HG03460 (cell line): ENCODE data around the gene HOXA13.

Experiments
- ATAC-seq: cut with Tn5 transposase; IDR thresholded peaks from one replicate; pipeline ENCODE4 v1.9.1; 2021; ENCODE audit not compliant: unreplicated experiment

HOXA13 gene

DNA sequence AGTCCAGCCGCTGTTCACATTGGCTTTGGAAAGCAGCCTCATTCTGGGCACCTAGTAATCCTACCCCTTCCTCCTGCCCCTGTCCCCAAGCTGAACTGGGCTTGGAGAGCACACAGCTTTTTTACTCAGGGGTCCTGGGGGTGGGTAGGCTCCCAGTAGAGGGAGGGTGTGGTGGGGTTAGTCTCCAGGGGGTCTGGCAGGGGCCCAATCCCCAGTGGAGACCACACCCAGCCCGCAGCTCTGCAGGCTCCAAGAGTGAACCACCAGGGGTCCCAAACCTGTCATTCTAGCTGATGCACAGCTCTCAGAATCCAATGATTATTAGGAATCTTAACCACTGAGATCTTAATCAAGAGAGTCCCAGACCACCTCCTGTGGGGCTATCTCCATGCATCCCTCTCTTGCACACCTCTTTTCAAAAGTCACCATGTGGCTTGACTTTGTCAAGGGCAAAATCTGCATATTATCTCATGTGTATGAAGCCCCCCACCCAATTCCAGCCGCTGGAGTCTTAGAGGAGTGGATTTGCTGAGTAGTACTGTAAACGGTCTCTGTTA lies 17.5 kb downstream of the HOXA13 start:
- ATAC-seq = no peak

DNA sequence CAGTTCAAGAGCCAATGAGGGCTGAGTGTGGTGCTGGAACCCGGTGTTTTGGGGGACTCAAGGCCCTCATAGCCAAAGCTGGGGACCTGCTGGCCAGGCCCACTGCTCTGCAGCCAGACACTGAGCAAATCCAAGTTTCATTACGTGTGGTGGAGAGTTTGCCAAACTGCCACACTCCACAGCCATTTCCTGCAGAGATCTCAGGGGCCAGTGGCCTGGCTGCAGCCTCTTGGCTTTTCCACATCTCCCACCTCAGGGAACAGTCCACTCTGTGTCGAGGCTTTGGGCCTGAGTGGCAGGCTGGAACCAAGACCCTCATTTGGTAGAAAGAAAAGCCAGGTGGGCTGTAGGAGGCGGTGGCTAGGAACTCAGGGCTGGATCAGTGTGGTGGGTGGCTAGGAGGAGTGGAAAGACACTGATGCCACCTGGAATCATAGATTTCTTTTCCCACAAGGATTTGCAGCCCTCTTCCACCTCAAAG lies 18.1 kb downstream of the HOXA13 start:
- no peak for ATAC-seq

DNA sequence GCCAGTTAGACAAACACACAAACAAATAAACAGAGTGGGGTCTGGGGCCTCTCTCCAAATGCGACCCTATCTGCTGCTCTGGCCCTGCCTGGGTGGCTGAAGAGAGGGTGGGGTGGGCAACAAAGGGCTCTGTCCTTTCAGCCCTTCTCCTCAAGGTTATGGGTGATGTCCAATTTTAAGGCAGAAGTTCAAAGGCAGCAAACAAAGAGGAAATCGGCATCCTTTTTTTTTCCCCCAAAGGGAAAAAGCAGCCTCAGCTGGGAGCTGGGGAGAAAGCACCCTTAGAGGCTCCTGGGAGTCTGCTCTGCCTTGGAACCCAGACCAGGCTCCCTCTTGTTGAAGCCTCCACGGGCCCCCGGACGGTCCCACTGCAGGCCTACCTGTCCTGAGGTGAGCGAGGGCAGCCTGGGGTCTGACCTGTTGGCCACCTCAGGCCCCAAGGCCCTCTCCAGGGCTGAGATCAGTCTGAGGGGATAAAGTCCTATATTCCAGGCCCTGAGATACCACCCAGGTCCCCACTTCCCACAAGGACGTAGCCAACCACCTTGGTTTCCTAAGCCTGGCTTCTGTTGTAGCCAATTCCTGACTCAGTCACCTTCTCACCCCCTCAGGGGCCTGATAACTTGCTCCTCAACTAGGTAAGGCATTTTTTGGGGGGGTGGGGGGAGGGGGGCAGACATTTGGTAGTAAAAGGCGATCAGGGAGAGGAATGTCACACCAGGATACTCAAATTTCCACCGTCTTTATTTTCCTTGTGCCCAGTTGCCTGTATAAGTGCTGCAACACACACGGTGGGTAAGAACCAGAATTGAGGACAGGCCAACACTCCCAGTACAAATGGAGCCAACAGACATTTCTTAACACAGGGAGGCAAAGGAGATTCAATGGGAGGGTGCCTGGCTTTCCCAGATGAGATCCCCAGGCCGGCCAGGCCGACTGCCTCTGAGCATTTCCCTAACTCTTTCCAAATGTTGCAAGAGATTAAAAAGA lies 19.2 kb downstream of the HOXA13 start:
- no peak for ATAC-seq

DNA sequence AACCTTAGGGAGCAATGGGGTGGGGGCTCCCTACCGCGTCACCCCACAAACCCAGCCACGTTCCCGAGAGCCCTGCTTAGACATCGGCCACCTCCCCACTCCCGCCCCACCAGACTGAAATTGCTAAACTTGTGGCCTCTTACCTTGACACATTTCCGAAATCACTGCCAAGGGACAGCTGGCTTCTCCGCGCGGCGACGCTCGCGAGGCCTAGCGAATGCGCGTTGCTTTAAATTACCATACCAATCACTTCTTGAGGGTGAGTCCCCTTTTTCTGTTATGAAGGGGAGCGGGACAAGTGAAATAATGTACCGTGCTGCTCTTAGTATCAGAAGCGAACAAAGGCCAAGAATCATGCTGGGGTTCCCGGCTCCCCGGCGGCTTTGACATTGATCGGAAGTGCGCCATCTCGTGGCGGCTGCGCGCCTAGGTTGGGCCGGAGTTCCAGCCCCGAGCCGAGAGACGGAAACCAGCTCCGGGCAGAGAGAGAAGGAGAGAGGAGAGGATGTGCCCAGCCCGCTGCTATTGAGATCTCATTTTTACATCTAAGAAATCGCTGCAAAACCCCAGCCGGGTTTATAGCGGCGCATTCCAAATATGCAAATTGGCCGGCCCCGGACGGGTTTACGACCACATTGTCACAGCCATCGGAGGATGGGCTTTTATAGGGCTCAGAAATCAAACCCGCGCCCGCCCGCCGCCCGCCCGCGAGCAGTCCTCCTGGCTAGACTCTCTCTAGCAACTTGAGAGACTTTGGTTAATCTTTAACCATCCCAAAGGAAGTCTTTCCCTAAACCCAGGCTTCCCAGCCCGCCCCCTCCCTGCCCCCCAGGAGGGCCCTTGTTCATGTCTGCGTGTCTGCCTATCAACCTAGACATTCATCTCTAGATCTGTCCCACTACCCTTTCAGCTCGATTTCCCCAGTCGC lies 20.1 kb downstream of the HOXA13 start:
- no peak for ATAC-seq

DNA sequence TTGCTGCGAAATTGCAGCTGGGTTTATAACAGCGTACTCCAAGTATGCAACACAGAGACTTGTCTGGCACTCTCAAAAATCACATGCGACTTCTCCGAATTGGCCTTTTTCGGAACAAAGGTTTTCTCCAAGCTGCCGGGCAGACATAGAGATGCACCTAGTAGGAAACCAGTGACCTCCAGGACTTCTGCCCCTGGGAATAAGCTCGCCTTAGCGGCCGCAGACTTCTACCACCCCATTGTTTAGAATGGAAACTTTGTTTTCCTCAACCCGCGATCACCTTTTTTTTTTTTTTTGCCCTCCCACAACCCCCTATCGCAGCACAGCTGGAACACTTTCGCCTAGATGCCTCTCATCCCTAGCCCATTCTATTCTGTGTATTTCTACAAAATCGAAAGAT lies 20.9 kb downstream of the HOXA13 start:
- ATAC-seq = no peak

DNA sequence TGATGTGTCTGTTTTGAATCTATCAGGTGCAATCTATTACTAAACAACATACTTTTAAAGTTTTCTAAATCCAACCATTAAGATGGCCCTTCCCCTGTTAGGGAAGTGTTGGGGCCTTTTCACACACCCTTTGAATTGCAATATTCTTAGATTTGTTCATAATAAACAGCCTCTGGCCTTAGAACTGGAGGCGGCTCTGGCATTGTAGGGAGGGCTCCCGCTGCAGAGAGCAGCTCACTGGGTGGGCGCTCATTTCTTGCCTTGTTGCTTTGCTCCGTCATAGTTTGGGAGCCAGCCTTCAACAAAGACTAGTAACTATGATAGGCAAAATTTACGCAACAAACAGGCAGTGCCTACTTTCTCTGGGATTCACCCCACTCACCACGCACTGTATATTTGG lies 21.5 kb downstream of the HOXA13 start:
- ATAC-seq = no peak

DNA sequence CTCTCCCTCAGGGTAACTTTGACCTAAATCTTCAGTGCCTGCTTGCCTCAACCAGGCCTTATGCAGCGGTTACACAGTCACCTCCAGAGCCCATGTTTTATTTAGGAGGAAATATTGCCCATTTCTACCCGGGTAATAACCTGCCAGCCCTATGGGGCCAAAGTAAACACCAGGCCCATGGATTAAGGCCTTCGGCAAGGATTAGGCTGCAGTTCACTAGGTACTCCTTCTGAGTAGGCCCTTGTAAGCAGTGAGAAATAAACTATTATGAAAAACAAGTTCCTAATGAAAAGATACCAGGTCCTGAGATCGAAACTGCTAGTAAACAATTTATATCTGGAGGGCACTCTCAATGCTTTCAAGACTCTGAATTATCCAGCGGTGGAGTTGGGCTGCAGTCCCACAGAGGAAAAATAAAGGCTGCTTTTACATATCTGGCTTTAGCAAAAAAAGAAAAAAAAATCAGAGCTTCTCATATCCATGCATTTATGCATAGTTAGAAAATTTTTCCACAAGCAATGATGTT lies 22.0 kb downstream of the HOXA13 start:
- ATAC-seq = no peak

DNA sequence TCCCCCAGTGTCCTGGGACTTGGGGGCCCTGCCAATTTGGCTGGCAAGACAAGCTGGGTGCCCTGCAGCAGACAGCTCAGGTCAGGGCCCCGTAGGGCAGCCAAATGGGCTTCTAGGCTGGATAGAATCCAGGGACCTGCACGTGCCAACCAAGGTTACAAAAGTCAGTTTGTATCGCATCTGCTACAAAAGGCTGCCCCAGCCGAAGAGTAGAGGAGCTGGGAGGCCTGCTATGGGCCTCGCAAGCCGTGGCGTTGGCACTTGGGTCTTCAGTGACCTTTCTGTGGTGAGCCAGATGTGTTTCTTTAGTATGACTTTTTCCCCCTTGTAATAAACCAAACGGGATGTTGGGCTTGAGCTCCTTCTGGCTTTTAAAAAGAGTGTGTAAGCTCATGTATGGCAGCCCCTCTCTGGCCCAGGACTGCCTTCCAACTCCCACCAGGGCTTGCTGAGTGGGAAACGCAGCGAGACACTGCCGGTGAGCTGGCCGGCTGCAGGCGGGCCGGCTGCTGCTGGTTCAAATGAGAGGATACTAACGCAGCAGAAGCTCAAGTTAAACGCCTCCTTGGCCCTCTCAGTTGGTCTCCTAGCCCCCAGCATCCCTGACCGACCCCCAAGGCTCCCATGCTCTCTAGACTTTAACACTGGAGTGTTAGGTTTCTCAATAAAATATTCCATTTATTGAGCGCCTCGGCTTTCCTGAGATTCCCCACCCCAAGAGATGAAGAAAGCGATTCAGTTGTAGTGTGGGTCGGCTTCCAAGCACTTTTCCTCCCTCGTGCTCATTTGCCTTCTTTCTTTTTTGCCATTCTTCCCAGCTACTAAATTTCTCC lies 22.7 kb downstream of the HOXA13 start:
- ATAC-seq = no peak

DNA sequence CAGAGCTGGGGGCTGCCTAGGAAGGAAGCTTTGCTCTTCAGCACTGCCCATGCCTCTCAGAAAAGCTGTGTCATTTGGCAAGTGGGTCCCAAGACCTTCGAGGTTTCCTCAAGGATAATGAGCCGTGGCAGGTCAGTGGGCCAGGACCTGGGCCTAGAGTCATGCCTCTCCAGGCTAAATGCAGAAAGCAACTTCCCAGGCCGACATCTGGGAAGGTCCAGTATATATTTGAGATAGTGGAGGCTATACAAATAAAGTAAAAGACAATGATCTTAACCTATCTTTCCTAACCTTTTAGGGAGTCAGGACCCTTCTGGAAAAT lies 23.4 kb downstream of the HOXA13 start:
- ATAC-seq = no peak

DNA sequence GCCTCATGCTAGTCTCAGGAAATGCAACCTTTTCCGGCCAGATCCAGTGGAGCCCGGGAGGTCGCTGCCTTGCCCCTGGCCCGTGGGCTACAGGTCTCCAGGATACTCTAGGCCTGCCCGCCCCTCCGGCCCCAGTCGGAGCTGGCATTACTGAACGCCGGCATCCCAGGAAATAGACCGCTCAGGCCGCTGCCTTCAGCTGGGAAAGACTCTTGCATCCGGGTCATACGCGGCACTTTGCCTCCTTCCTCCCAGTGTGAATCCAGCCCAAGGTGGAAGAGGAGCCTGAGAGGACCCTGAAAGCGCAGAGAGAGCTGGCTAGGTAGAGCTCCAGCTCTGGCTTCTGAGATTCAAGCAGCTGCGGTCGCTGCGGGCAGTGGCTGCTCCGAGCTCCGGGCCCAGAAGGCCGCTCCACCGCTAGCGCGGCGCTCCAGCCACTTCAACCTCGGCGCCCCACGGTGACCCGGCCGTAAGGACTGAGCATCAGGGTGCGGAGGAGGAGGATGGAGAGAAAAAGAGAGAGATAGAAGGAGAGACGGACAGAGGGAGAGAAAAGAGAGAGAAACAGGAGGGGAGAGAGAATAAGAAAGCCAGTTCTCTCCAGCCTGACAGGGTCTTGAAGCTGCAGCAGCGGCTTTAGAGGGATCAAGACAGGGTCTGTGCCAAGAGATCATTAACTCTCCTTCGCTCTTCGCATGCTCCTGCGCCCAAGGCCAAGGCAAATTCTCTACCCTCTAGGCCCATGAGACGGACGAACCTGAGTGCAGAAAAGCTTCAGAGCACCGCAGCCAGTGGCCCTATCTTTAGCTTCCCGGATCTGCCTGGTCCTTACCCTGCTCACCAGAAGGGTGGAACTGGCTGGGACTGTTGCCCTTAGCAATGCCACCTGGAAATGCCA lies 24.0 kb downstream of the HOXA13 start:
- ATAC-seq = no peak

DNA sequence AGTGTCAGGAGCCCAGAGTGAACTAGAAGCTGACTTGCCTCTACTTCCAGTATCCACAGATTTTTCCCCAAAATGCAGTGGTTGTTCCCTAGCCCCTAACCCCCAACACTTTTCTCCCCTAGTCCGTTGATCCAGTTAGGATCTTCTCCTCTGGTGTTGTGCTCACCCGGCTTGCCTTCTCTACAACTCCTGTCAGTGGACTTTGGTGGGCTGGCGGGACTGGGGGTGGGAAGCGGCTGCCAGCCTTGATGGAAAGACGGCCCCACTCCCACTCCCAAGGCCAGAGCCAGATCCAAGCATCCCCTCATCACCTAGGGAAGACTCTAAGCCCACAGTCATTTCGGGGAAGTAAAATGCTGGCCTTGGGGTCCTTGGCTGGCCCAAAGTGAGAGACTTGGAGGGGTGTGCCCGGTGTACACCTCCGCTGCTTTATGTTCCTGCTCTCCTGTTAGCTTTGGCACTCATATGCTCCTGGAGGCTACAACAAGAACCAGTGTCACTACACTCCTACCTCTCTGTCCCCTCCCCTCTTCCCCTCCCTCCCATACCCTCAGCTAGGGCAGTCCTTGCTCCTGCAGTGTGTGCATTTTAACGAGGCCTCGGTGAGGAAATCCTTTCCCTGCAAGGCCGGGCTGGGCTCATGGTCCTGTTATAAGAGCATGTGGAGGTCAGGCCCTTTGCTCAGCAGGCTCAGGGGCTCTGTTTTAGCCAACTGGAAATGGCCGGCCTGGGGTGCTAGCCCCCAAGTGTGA lies 24.8 kb downstream of the HOXA13 start:
- no peak for ATAC-seq

DNA sequence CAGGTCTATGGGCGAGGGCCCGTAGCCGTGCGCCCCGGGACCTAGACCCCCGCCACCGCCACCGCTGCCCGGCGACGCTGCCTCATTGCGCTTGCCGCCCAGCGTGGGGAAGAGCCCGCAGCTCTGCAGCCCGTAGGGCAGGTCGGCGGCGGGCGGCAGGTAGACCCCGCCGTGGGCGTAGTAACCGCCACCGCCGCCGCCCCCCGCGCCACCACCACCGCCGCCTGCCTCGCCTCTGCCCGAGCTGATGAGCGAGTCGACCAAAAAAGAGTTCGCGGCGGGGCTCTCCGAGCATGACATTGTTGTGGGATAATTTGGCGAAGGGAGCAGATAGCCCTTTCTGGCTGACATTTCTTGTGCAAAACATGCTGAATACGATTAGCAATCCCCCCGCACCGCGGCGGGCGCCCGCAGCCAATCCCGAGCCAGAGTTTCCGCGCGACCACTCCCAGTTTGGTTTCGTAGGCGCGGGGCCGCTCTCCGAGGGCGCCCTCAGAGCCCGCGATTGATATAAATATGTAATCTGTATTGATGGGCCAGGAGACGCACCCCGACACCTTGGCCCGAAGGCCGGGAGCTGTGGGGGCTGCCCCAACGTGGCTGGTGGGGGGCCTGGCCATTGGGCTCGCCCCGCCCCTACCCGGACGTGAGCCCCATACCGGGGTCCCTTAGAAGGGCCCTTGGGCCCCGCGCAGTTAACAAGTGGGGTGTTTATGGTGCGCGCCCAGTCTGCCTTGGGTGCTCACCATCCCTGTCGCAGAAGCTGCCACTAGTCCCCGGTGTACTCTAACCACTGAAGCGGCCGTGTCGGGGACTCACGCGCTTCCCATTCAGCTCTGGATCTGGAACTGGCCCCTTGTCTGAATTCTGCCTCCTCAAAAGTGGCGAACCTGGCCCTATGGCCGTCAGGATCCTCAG lies 25.7 kb downstream of the HOXA13 start, which contains the start of gene HOXA10:
Gene HOXA10, minus strand, starts transcription at position 365 of the 918 bp plus-strand sequence. Its CDS starts 14 bp downstream, at position 351.
- no peak for ATAC-seq

DNA sequence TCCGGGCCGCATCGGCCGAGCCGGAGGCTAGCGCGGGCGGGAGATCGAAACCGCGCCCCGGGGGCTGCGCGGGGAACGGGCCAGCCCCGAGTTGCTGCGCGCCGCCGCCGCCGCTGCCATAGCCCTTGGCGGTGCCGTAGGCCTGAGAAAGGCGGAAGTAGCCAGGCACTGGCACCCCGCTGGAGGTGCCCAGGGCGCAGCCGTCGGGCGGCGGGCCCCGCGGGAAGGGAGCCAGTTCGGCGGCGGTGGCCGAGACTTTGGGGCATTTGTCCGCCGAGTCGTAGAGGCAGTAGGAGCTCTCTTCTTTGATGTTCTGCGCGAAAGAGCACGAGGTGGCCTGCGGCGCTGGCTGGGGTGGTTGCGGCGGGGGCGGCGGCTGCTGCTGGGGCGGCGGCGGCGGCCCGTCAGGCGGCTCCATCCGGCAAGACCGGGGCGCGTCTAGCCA lies 26.4 kb downstream of the HOXA13 start:
- no peak for ATAC-seq

DNA sequence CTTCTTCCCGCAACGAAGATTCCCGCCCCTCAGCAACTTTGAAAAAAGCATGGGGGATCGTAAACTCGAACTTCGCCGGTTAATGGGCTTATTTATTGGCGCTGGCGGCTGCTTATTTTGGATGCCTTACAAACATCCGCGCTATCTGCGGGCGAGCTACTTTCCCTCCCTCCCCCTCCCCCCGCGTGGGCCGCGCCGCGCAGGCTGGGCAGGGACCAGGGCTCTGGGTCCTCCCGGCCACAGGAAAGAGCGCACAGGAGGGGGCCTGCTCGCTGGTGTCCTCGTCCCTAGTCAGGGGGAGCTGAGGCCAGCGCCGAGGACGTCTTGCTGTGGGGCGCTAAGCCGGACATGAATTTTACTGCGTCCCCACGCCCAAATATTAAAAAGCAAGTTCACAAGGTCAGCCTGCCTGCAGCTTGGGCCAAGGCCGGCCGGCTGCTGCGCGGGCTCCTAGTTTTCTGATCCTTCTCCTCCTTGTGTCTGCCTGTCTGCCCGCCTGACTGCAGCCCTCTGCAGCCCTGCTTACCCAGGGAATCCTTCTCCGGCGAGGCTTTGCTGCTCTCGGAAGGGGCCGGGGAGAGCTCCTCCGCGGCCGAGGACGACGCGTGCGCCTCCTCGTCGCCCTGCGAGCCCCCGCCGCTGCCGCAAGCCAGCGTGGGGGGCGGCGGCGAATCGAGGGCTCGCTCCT lies 26.9 kb downstream of the HOXA13 start:
- no peak for ATAC-seq

DNA sequence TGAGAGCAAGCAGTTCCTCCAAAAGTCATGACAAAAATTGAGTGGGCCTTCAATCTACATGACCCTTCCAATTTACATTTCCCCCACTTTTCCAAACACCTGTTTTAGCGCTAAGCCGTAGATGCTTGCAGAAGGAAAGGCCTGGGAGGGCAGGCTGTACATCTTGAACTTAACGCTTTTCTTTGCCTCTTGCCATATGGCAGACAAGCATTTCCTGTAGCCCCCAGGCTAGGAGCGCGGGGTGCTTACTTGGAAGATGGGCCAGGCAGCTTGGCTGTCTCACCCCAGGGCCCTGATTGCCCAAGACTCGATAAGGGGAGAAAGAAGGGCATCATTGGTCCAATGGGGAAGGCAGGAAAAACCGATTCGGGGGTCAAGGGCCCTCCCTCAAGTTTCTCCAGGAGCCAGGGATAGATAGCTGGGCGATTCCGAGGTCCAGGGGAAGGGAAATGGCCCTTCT lies 27.5 kb downstream of the HOXA13 start:
- ATAC-seq = no peak

DNA sequence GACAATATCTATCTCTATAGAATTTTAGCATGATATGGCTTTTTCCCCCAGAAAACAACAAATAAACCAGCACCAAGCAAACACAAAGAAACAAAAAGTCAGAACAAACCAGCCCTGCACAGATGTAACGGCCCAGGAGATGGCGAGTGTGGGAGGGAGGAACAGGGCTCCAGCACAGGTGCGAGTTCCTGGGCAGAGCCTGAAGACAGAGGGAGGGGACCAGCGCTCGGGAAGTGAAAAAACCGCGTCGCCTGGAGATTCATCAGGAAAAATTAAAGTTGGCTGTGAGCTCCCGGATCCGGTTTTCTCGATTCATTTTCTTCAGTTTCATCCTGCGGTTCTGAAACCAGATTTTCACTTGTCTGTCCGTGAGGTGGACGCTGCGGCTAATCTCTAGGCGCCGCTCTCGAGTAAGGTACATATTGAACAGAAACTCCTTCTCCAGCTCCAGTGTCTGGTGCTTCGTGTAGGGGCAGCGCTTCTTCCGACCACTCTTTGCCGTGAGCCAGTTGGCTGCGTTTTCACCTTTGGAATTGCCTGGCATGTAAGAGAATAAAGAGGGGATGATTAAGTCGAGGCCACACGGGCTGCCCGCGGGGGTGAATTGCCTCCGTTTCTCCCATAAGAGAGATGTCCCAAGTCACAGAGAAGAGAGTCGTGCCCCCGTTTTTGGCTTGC lies 28.1 kb downstream of the HOXA13 start:
- ATAC-seq = no peak
